IPS-18a (cell line): ENCODE measurements around the gene EXOC3L1.

Experiments
- H3K27ac ChIP-seq: one replicate; pipeline ENCODE4 v1.5.1; 2013; ENCODE audit warnings: low read length
- H3K27me3 ChIP-seq: one replicate; pipeline ENCODE4 v1.6.1; 2013; ENCODE audit warnings: mild to moderate bottlenecking, low read length; ENCODE audit not compliant: control insufficient read depth, insufficient read depth
- H3K36me3 ChIP-seq: one replicate; pipeline ENCODE4 v1.6.1; 2013; ENCODE audit warnings: low read depth, low read length; ENCODE audit not compliant: control insufficient read depth
- H3K4me1 ChIP-seq: one replicate; pipeline ENCODE4 v1.6.1; 2013; ENCODE audit warnings: low read depth, low read length; ENCODE audit not compliant: control insufficient read depth
- H3K4me3 ChIP-seq: one replicate; pipeline ENCODE4 v1.5.1; 2013; ENCODE audit warnings: low read length
- H3K9ac ChIP-seq: one replicate; pipeline ENCODE4 v1.6.1; 2013; ENCODE audit warnings: mild to moderate bottlenecking, low read length, moderate library complexity
- H3K9me3 ChIP-seq: one replicate; pipeline ENCODE4 v1.6.1; 2013; ENCODE audit warnings: low read depth, low read length; ENCODE audit not compliant: control insufficient read depth

Gene EXOC3L1

DNA sequence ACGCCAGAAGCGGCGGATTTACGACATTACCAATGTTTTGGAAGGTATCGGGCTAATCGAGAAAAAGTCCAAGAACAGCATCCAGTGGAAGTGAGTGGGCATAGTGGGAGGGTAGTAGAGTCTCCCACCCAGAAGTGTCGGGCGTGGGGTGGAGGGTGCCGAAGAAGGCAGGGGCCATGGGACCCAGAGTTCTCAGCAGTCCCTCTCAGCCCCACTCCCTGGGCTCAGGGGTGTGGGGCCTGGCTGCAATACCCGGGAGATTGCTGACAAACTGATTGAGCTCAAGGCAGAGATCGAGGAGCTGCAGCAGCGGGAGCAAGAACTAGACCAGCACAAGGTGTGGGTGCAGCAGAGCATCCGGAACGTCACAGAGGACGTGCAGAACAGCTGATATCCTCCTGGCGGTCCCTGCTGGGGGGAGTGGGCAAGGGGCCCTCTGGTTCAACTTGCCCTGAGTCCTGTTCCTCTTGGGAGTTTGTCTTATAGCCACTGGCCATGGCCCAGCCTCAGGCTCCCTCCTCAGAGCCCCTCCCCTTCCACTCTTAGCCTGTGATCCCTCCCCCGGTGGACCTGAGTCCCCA lies 2.9 kb upstream of the EXOC3L1 start:
- Histone ChIP-seq H3K9ac (peak overlapping the region; percentile 86), H3K36me3 (peaks cover 40% of the 10 kb centered on the region), H3K27me3 (no peaks in the 10 kb centered on the region), H3K9me3 (no peaks in the 10 kb centered on the region), H3K27ac (no peak overlapping the region), H3K4me1 (peaks cover 5% of the 10 kb centered on the region), H3K4me3 (peak overlapping the region; percentile 91)

DNA sequence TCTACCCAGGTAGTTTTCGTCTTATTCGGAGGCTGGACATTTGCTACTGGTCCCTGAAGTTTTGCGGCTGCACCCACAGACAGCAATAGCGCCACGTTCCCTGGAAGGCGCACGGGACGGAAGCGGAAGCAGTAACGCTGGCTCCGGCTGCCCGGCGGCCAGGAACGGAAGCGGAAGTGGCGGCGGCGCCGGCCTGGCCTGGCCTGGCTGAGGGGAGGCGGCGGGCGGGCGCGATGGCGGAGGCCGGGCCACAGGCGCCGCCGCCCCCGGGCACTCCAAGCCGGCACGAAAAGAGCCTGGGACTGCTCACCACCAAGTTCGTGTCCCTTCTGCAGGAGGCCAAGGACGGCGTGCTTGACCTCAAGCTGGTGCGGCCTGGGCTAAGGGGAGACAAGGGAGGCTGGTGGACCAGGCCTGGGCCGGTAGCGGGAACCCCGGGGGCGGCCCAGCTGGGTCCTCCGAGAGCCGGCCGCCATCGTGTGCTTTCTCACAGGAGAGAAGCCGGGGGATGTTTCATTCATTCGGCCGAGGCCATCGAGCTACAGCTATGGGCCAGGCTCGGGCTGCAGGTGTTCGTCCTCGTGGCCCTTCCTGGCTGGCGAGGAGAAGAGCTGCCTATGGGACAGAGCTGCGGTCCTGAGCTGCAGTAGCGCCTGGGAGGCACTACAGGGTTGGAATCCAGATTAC lies 2.2 kb upstream of the EXOC3L1 start, which contains the start of gene E2F4:
Gene E2F4, plus strand, starts transcription at position 161 of the 687 bp plus-strand sequence. Its CDS starts 73 bp downstream, at position 234.
- H3K27ac ChIP-seq = no peak within 1 kb of the TSS
- no peaks in the 10 kb centered on the region for H3K9me3 ChIP-seq
- peak within 1 kb of the TSS; percentile 91 for H3K4me3 ChIP-seq
- H3K27me3 ChIP-seq = no peaks in the 10 kb centered on the region
- H3K4me1 ChIP-seq = peaks cover 5% of the 10 kb centered on the region
- peaks cover 33% of the 10 kb centered on the region for H3K36me3 ChIP-seq
- peak within 1 kb of the TSS; percentile 86 for H3K9ac ChIP-seq

DNA sequence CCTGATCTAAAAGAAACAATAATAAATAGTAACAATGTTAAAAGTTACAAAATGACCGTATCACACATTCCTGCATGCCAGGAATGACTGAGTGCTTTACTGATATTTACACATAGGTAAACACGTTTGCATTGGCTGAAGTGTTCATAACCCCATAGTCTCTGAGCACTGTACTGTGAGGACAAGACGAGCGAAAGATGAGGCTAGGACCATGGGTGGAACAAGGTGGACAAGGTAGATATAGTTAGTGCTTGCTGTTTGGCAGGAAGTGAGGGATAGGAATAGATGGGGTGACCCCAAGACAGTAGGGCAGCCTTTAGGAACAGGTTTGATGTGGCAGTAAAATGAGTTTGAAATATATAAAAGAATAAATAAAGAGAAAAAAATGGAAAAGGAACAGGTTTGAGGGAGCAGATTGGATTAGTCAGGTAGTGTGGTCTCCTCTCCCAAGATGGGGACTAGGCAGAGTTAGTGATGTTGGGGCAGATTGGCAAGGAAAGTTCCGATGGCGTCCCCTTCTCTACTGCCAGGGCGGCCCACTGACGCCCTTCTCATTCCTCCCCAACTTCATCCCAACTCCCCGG lies 1.6 kb upstream of the EXOC3L1 start:
- Histone ChIP-seq H3K9ac (no peak overlapping the region), H3K27me3 (peaks cover under 1% of the 10 kb centered on the region), H3K9me3 (no peaks in the 10 kb centered on the region), H3K27ac (no peak overlapping the region), H3K4me1 (peaks cover 5% of the 10 kb centered on the region), H3K36me3 (peaks cover 26% of the 10 kb centered on the region), H3K4me3 (peak overlapping the region; percentile 91)

DNA sequence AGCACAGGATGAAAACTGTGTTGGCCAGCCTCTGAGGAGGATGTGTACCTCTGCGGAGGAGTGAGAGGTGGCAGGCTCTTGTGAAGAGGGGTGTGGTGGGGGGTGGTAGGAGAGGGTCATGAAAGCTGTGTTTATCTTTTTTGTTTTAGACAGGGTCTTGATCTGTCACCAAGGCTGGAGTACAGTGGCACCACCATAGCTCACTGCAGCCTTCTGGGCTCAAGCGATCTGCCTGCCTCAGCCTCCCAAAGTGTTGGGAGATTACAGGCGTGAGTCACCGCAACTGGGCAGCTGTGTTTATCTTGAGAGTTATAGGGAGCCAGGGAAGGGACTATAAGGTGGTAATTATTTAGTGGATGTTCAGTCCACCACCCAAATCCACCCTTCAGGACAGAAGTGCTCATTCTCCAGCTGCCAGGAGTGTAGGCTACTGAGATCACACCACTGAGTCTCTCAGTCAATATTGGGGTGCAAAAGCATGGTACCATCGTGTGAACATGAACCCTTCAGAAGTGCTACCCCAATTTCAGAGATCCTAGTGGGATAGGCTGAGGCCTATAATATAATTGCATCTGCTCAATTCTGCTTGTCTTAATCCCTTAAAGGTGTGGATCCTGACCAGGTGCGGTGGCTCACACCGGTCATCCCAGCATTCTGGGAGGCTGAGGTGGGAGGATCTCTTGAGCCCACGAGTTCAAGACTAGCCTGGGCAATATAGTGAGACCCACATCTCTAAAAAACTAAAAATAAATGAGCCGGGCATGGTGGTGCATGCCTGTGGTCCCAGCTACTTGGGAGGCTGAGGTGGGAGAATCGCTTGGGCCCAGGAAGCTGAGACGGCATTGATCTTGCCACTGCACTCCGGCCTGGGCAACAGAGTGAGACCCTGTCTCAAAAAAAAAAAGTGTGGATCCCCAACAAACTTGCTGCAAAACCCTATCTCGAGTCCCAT lies 788 bp upstream of the EXOC3L1 start:
- Histone ChIP-seq H3K4me1 (peaks cover 6% of the 10 kb centered on the region), H3K9me3 (no peaks in the 10 kb centered on the region), H3K27me3 (peaks cover 9% of the 10 kb centered on the region), H3K36me3 (peaks cover 19% of the 10 kb centered on the region), H3K4me3 (no peak overlapping the region), H3K27ac (no peak overlapping the region), H3K9ac (no peak overlapping the region)

DNA sequence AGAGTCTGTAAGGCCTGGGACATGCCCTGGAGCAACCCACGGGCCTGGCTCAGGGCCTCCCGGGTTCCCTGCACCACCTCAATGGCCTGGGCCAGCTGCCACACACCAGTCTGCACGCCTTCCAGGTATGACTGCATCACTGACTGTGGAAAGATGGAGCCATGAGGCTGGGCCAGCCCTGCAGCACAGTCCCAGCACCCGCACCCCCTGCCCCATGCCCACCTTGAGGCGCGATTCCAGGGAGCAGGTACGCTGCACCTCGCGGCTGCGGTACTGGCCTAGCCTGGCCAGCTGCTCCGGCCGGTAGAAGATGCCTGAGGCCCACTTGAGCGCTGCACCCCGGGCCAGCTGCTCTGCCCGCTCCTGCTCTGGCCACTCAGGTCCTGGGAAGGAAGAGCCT lies 1.1 kb downstream of the EXOC3L1 start:
- H3K27me3 ChIP-seq = peaks cover 27% of the 10 kb centered on the region
- H3K9ac ChIP-seq = no peak overlapping the region
- H3K4me1 ChIP-seq = peaks cover 8% of the 10 kb centered on the region
- no peak overlapping the region for H3K27ac ChIP-seq
- no peaks in the 10 kb centered on the region for H3K9me3 ChIP-seq
- no peaks in the 10 kb centered on the region for H3K36me3 ChIP-seq
- no peak overlapping the region for H3K4me3 ChIP-seq

- H3K27me3 ChIP-seq = peaks cover 27% of the 10 kb centered on the region
- H3K9ac ChIP-seq = no peak overlapping the region
- no peak overlapping the region for H3K27ac ChIP-seq
- peaks cover 8% of the 10 kb centered on the region for H3K4me1 ChIP-seq
- no peak overlapping the region for H3K4me3 ChIP-seq
- no peaks in the 10 kb centered on the region for H3K9me3 ChIP-seq
- H3K36me3 ChIP-seq = no peaks in the 10 kb centered on the region
These were observed 1.6 kb downstream of the EXOC3L1 start for GRCh38 chr16:67188323-67188722.

DNA sequence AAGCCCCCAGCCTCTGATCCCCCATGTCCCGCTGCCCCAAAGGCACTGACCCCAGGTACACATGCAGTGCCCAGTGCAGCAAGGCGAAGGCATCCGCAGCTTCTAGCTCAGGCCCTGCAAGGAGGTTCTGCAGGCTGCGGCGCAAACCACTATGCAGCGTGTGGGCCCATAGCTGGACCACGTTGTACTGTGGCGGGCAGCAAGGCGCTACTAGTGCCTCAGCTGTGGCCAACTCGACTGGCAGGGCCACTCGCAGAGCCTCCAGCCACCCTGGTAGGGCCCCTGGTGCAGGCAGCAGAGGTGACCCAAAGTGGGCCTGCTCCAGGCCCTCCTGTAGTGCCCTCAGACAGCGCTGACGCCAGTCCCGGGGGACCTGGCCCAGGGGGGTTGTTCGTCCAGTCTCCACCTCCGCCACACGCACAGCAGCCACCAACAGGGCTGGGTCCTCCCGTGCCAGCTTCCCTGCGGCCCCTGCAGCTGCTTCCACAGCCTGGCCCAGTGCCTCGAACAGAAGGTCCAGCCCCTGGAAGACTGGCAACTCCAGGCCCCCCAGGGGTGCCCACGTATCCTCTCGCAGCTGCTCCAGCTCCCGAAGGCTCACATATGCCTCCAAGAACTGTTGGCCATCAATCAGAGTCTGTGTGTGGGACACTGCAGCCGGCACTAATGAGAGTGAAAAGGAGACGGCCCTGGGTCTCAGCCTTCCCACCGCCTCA lies 2.6 kb downstream of the EXOC3L1 start:
- Histone ChIP-seq H3K4me1 (peaks cover 3% of the 10 kb centered on the region), H3K4me3 (no peak overlapping the region), H3K9ac (no peak overlapping the region)

GRCh38 chr16:67186550-67186950 lies 3.4 kb downstream of the EXOC3L1 start:
- peaks cover 3% of the 10 kb centered on the region for H3K4me1 ChIP-seq
- no peak overlapping the region for H3K4me3 ChIP-seq

More for the DNA sequence above, 2.6 kb downstream of the EXOC3L1 start:
- Histone ChIP-seq H3K9me3 (no peaks in the 10 kb centered on the region), H3K27ac (no peak overlapping the region), H3K36me3 (no peaks in the 10 kb centered on the region), H3K27me3 (peaks cover 27% of the 10 kb centered on the region)

GRCh38 chr16:67185651-67186134 lies 4.2 kb downstream of the EXOC3L1 start:
- H3K36me3 ChIP-seq = no peaks in the 10 kb centered on the region
- no peaks in the 10 kb centered on the region for H3K9me3 ChIP-seq
- H3K27me3 ChIP-seq = peaks cover 27% of the 10 kb centered on the region
- no peak overlapping the region for H3K4me3 ChIP-seq
- H3K27ac ChIP-seq = no peak overlapping the region
- peaks cover 3% of the 10 kb centered on the region for H3K4me1 ChIP-seq
- no peak overlapping the region for H3K9ac ChIP-seq

More at GRCh38 chr16:67186550-67186950, 3.4 kb downstream of the EXOC3L1 start:
- no peaks in the 10 kb centered on the region for H3K9me3 ChIP-seq
- H3K27ac ChIP-seq = no peak overlapping the region
- H3K27me3 ChIP-seq = peaks cover 27% of the 10 kb centered on the region
- H3K36me3 ChIP-seq = no peaks in the 10 kb centered on the region
- no peak overlapping the region for H3K9ac ChIP-seq

DNA sequence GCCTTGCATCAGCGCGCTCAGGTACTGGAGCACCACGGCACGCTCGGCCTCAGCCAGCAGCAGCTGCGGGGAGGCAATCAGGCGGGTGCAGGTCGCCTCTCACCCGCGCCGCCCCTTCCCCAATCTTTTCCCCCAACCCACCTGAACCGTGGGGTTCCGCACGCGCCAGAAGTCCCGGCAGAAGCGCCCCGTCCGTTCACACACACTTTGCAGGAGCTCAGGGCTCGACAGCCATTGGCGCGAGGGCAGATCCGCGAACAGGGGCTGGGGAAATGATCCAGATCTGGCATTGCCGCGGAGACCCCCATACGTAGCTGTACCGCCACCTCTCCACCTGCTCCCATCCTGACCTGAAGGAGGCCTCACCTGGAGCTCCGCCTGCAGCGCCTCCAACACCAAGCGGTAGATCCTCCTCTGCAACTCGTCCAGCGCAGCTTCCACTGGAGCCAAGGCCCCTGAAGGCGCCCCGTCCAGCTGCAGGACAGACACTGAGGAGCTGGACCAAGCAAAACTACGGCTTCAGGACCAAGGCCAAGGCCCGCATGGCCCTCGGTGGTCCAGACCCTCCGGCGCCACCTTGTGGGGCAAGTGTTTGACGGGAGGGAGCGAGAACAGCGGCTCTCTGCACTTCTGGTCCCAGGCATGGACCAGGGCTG lies 4.8 kb downstream of the EXOC3L1 start:
- H3K27ac ChIP-seq = no peak overlapping the region
- no peaks in the 10 kb centered on the region for H3K36me3 ChIP-seq
- peaks cover 3% of the 10 kb centered on the region for H3K4me1 ChIP-seq
- no peak overlapping the region for H3K9ac ChIP-seq
- H3K4me3 ChIP-seq = peak overlapping the region; percentile 71
- peaks cover 27% of the 10 kb centered on the region for H3K27me3 ChIP-seq
- no peaks in the 10 kb centered on the region for H3K9me3 ChIP-seq
